Embryonic facial prominence (tissue), 1 donor: ENCODE results near the gene ACO1.

Experiments used
- DNase-seq: peaks from one replicate; pipeline ENCODE4 v3.0.0-alpha.2; 2016; ENCODE audit errors: extremely low spot score

Gene ACO1

DNA sequence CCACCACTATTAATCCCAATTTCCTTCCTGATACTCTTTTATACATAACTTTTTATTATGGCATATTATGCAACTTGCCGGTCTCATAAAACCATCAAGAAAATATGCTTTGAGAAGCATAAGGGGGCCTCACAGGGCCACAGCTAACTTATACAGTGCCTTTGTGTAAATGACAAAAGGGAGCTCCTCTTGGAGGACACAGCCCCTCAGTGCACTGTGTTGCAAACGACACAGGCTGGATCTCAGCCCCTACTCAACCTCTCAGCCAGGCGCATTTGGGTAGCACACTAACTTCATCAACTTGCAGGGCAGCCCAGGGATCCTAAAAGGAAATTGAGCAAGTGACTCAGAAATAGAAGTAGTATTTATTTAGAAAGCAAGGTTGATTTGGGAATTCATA is 106.2 kb downstream of the ACO1 start:
- DNase-seq: no peak

DNA sequence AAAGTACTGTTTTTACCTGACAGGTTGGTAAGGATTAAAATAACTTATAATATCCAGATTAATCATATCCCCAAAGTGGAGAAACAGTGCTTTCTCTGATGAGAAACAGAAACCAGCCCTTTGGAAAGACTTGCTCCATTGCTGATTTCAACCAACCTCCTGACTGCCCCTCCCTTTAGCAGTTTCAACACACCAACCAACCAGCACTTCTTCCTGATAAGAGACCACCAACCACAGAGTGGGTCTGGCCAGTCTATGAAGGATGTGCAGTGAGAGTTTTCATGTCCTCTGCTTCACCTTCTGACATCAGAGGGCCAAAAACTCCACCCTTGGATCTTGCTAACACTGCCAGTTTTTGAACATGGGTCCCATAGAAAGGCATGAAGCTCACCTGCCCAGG is 113.5 kb downstream of the ACO1 start:
- DNase-seq: no peak

DNA sequence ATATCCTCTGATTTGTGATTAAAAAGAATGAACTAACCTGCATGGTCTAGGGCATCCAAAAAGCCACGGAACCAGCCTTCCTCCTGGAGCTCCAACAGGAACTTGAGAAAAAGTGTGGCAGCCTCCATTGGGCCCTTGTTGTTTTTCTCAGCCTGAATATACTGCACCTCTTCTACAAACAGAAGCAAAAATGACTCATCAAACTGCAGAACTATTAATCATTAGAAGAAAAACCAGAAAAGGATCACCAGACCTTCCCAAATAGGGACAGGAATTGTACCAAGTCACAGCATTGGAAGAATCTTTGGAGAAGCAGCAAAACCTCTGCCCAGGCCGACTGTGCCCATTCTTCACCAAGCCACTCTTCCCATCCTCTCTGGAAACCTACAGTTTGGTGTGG is 116.3 kb downstream of the ACO1 start:
- no peak for DNase-seq

DNA sequence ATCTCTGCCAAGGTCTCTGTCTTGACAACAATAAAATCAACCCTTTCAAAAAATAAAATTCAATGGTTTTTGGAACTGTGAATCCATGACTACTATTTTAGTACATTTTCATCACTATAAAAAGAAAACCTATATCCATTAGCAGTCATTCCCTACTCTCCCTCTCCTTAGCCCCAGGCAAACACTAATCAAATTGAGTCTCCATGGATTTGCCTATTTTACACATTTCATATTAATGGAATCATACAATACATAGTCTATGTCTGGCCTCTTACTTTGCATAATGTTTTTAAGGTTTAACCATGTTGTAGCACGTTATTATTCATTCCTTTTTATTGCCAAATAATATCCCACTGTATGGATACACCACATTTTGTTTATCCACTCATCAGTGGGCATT is 117.4 kb downstream of the ACO1 start:
- no peak for DNase-seq

DNA sequence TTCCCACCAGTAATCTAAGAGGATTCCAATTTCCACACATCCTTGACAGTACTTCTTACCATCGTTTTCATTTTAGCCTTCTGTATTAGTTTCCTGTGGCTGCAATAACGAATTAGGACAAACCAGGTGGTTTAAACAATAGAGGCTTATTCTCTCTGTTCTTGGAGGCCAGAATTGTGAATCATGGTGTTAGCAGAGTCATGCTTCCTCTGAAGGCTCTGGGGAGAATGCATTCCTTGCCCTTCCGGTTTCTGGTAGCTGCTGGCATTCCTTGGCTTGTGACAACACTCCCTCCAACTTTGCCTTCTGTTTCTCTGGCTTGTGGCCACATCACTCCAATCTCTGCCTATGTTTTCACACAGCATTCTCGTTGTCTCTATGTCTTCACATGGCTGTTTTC is 118.0 kb downstream of the ACO1 start:
- DNase-seq: no peak

DNA sequence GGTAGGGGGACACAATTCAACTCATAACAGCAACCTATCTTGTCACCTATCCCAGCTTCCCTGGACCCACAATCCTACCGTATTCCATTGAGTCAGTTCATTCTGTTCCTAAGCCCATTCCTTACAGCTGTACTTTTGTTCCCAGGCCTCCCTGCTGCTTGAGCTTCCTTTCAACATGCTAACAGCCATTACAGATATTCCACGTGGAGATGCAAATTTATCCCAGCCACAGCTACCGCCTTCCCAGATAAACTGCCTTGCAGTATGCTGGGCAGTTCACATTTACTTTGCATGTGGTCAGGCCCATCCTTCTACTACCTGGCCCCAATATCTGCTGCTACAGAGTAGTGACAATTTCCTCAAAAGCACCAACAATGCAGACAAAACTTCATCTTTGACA is 118.6 kb downstream of the ACO1 start:
- no peak for DNase-seq
